Esophagus (tissue), 2 donors: ENCODE data around the gene NRXN3. TPM values are rescaled to one million over a fixed set of nuclear protein-coding genes. Genes with fewer than 3 reads are reported as not detected.

Experiments used
- H3K27ac ChIP-seq, 2 donors: one replicate each; pipeline ENCODE4 v1.5.1; 2013; ENCODE audit warnings: low read depth in 2 of 2, mild to moderate bottlenecking in 2 of 2, inconsistent platforms in 1 of 2, low read length in 1 of 2, moderate library complexity in 1 of 2
- H3K27me3 ChIP-seq, 2 donors: one replicate each; pipeline ENCODE4 v1.6.1; 2013; ENCODE audit warnings: low read length in 2 of 2, control low read depth in 1 of 2, mild to moderate bottlenecking in 1 of 2; ENCODE audit not compliant: insufficient read depth in 2 of 2, control insufficient read depth in 1 of 2
- H3K36me3 ChIP-seq, 2 donors: one replicate each; pipeline ENCODE4 v1.6.1; 2013; ENCODE audit warnings: low read length in 1 of 2; ENCODE audit not compliant: control insufficient read depth in 2 of 2, insufficient read depth in 2 of 2
- H3K4me1 ChIP-seq, 2 donors: one replicate each; pipeline ENCODE4 v1.6.1; 2013; ENCODE audit warnings: low read length in 1 of 2; ENCODE audit not compliant: control insufficient read depth in 2 of 2, insufficient read depth in 2 of 2
- H3K4me3 ChIP-seq, 2 donors: one replicate each; pipeline ENCODE4 v1.5.1; 2013; ENCODE audit warnings: low read length in 2 of 2, mild to moderate bottlenecking in 2 of 2, low read depth in 1 of 2, moderate library complexity in 1 of 2
- H3K9me3 ChIP-seq, 2 donors: one replicate each; pipeline ENCODE4 v1.6.1; 2013; ENCODE audit warnings: mild to moderate bottlenecking in 2 of 2, low read depth in 1 of 2, low read length in 1 of 2, moderate library complexity in 1 of 2; ENCODE audit not compliant: control insufficient read depth in 2 of 2, insufficient read depth in 1 of 2
- WGBS, 2 donors: extraction: QIAGEN DNeasy Blood & Tissue Kit; methylation state at CpG; one replicate each; pipeline ENCODE4 v1.1.7; 2013; 5-methylcytosine and 5-hydroxymethylcytosine counted together
- polyA plus RNA-seq, 2 donors: library from polyadenylated mRNA; stranded (reverse); fragments of 200-250 nt; gene quantifications; one replicate each; pipeline ENCODE4 v1.2.3, GENCODE V29; 2013
- donor health status: healthy with polysubstance abuse.
- donor health status: Bipolar disorder and iron deficiency.

The NRXN3 gene
- polyA plus RNA-seq, 2 donors: 1.7 to 2.2 TPM

DNA sequence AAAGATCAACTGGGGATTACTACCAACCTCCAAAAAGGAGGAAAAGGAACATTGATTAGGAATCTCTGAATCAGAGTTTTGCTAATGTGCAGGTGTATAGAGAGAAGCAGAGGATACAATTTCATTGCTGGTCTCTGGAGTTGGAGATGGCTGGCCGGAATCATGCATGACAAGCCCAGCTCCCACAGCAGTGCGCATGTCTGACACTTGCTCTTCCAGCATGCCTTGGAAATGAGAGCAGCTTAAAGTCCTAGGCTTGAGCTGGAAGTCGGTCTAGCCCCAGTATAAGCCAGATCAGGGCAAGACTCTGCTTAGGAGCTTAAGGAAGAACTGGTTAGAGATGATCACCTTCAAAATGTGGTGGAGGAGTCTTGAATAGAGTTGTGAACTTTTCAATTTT, 1298.3 kb downstream of the NRXN3 start:
- Histone ChIP-seq H3K27ac (no peak overlapping the region), H3K4me1 (no peaks in the 10 kb centered on the region), H3K9me3 (no peaks in the 10 kb centered on the region), H3K36me3 (no peaks in the 10 kb centered on the region), H3K27me3 (no peaks in the 10 kb centered on the region), H3K4me3 (no peak overlapping the region)
- 89 to 93% methylated on average over 3 of the region's 3 CpGs for WGBS, 2 donors

DNA sequence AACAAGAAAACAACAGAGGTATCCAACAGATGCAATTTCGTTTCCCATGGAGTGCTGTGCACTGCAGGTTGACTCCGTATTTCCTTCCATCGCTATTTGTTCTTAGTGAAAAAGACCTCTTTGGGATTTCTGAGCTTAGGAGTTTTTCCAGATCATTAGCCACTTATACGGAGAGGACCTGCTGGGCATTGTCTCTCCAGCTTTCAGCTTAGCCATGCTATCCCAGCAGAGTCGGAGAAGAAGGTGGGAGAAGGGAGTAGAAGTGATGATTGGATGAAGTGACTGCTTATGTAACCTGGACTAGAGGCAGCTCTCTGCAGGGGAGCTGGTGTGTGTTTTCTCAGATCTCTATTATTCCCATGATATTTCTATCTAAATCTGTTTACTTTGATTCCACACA, 1303.5 kb downstream of the NRXN3 start:
- H3K4me3 ChIP-seq: no peak overlapping the region
- H3K4me1 ChIP-seq: no peaks in the 10 kb centered on the region
- whole genome bisulfite sequencing, 2 donors: 79 to 86% methylated on average over 5 of the region's 5 CpGs
- H3K27ac ChIP-seq: no peak overlapping the region
- H3K9me3 ChIP-seq: no peaks in the 10 kb centered on the region
- H3K36me3 ChIP-seq: no peaks in the 10 kb centered on the region
- H3K27me3 ChIP-seq: no peaks in the 10 kb centered on the region

DNA sequence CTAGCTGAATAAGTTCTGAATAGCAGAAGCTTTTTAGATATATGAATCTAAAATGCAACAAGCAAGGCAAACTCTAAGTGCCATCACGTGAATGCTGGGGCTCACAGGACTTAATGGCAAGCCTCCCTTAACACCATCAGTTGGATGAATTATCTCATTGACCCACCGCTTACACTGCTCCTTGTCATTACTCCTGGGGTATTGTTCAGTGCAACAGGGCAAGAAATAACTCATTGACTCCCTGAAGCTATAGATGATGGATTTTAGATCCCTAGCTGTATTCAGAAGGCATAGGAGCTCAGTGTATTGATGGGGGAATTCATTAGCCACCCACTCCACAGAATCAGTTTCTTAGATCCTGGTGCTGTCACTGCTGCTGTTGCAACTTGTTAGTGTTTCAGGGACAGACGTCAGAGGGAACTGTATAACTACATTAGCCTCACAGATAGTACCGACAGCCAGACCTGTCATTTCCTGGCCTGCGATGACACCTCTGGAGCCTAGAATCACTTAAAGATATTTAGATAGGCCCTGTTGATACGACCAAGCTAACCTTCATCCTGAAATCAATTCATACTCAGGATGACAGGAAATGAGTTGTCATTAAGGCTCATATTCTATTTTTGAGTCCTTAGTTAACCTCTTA, 1305.8 kb downstream of the NRXN3 start:
- Histone ChIP-seq H3K9me3 (no peaks in the 10 kb centered on the region), H3K4me1 (no peaks in the 10 kb centered on the region), H3K27ac (no peak overlapping the region), H3K36me3 (no peaks in the 10 kb centered on the region), H3K27me3 (no peaks in the 10 kb centered on the region), H3K4me3 (no peak overlapping the region)
- 75 to 76% methylated on average over 6 of the region's 6 CpGs for WGBS, 2 donors

DNA sequence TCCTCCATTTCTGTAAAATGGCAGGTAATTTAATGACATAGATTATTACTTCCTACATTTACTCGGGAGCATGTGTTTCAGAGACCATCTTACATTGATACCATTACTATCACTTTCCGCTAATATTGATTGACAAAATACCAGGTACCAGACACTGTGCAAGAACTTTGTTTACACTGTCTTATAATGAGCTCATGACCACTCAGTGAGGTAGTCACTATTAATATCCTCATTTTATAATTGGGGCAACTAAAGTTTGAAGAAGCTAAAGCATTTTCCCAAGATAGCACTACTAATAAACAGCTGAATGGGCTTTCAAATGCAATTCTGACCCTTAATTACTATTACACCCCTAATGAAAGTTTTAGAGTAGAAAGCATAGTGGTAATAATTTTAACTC, 1306.4 kb downstream of the NRXN3 start:
- Histone ChIP-seq H3K27ac (no peak overlapping the region), H3K4me1 (no peaks in the 10 kb centered on the region), H3K9me3 (no peaks in the 10 kb centered on the region), H3K36me3 (no peaks in the 10 kb centered on the region), H3K27me3 (no peaks in the 10 kb centered on the region), H3K4me3 (no peak overlapping the region)
- WGBS, 2 donors: 85 to 88% methylated on average over 2 of the region's 2 CpGs

DNA sequence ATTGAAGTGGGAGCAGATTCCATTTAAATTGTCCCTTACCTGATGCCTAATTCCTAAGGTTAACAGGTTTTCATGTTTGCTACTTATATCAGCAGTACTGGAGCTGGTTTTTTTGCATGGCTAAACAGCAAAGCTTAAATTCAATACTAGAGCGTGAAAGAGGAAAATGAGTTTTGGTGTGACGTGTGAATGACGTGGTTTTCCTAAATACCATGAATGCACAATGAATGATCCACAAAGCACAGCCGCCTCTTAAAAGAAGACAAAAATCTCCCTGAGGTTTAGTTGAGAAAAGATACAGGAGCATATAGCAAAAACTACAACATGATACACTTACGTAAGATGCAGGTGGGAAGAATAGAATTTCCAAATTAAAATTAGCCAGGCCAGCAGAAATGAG, 1310.0 kb downstream of the NRXN3 start:
- Histone ChIP-seq H3K27ac (no peak overlapping the region), H3K4me3 (no peak overlapping the region), H3K27me3 (no peaks in the 10 kb centered on the region), H3K9me3 (no peaks in the 10 kb centered on the region), H3K36me3 (no peaks in the 10 kb centered on the region), H3K4me1 (no peaks in the 10 kb centered on the region)
- WGBS, 2 donors: 86 to 89% methylated on average over 5 of the region's 5 CpGs

DNA sequence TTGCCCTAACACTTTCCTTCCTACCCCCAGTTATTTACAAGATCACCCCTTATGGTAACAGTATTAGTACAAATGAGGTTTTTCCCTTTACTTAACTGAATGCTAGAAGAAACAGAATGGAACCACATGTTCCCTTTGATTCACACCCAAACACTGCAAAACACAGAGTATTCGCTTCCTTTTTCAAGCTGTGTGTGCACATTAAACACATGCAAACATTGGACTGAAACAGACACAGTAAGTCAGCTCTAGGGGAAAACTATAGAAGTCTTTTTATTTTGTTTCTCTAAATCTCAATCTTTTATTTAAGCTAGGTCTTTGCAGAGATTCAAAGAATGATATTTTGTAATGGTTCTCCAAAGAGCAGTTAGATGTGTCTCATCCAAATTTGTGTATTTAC, 1312.7 kb downstream of the NRXN3 start:
- WGBS, 2 donors: 90 to 92% methylated on average over 1 of the region's 1 CpG
- Histone ChIP-seq H3K4me3 (no peak overlapping the region), H3K9me3 (no peaks in the 10 kb centered on the region)

DNA sequence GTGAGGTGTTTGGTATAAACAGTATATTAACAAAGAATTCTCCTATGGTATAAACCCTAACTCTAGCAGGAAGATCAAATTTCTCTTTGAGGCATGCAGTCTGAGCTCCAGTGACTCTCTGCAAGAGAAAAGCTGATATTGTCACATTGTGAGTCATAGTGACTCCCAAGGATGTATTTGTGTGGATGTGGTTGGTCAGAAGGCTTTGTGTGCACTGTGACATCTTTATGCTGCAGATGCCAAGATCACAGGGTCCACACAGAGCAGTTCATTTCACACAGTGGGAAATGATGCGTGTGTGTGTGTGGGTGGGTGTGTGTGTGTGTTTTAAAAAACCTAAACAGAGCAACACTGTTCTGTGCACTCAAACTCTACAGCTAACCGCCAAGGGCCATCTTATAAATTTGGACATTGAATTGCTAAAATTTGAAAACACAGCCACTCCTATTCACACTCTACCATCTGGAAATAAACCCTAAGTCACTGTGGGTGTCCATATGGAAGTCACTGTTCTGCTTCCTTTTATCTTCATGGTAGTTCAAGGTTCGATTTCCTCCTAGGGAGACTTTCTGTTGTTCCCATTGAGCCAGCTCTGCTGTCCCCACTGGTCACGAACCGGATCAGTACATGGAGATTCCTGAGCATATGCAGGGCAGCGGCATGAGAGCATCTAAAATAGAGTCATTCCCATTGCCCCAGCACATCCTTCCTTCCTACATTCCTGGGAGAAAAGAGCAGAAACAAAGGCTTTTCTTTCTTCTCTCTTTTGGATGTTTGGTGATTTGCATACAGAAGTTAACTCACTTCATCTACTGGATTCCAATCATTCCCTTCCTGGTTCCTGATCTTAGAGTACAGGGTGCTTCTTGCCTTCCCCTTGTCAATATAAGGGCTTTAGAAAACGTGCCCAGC, 1313.6 kb downstream of the NRXN3 start:
- Histone ChIP-seq H3K4me3 (no peak overlapping the region), H3K27ac (no peak overlapping the region), H3K4me1 (no peaks in the 10 kb centered on the region), H3K36me3 (no peaks in the 10 kb centered on the region), H3K9me3 (no peaks in the 10 kb centered on the region), H3K27me3 (no peaks in the 10 kb centered on the region)
- WGBS, 2 donors: 79 to 83% methylated on average over 7 of the region's 7 CpGs

More for the DNA sequence above, 1312.7 kb downstream of the NRXN3 start:
- H3K36me3 ChIP-seq: no peaks in the 10 kb centered on the region
- no peak overlapping the region for H3K27ac ChIP-seq
- H3K4me1 ChIP-seq: no peaks in the 10 kb centered on the region
- H3K27me3 ChIP-seq: no peaks in the 10 kb centered on the region

DNA sequence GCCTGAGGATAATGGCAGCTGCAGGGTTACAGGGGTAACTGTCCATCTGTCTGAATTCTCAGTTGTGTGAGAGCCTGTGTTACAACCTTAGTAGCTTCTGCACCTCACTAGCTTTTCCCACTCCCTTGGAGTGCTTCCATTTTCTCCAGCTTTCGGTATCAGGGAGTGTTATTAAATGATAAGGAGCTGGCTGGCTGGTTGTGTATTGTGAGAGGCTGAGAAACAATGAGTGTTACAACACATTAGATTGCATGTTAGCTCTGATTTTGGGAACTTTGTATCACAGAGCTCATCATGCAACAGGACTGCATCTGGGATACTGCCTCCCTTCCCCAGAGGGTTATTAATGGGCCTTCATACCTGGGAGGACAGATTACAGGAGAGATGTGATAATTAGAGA, 1317.5 kb downstream of the NRXN3 start:
- no peaks in the 10 kb centered on the region for H3K4me1 ChIP-seq
- H3K4me3 ChIP-seq: no peak overlapping the region
- 51 to 76% methylated on average over 1 of the region's 1 CpG for WGBS, 2 donors
- H3K27me3 ChIP-seq: no peaks in the 10 kb centered on the region
- no peaks in the 10 kb centered on the region for H3K9me3 ChIP-seq
- H3K36me3 ChIP-seq: no peaks in the 10 kb centered on the region
- H3K27ac ChIP-seq: no peak overlapping the region

DNA sequence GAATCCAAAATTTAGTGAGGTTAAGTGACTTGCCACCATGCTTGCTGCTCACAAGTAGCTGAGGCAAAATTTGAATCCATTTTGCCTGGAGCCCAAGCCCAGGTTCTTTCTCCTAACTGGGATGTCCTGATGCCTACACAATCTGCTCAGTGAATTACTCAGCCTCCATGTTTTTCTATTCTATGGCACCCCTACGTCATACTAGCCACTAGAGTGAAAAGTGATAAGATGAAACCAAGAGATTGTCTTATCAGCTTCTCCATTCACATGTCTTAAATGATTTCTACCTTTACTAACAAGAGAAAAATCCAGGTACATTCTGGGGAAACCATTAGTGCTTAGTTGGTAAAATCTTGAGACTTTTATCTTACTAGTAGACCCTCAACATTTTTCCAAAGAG, 1321.0 kb downstream of the NRXN3 start:
- H3K4me1 ChIP-seq: no peaks in the 10 kb centered on the region
- no peak overlapping the region for H3K4me3 ChIP-seq
- no peak overlapping the region for H3K27ac ChIP-seq
- no peaks in the 10 kb centered on the region for H3K9me3 ChIP-seq
- no peaks in the 10 kb centered on the region for H3K36me3 ChIP-seq
- 69 to 81% methylated on average over 1 of the region's 1 CpG for WGBS, 2 donors
- no peaks in the 10 kb centered on the region for H3K27me3 ChIP-seq
